HepG2 (cell line): ENCODE data around the gene SREK1. TPM values are rescaled to one million over a fixed set of nuclear protein-coding genes. Genes with fewer than 3 reads are reported as not detected.

Source experiments
- AGO2 ChIP-seq: fragments of 200-400 bp; formaldehyde crosslinking; optimal IDR thresholded peaks from 2 replicates; pipeline ENCODE3; 2017; ENCODE audit warnings: mild to moderate bottlenecking, low read depth, low read length, moderate library complexity
- AHR ChIP-seq: IDR thresholded peaks from 2 replicates; pipeline ENCODE4 v1.6.1; 2018; ENCODE audit warnings: missing genetic modification reagents, missing compliant biosample characterization
- ARNT ChIP-seq: fragments of 450-650 bp; IDR thresholded peaks from 2 replicates; pipeline ENCODE4 v1.6.1; 2017
- EHMT2 ChIP-seq: fragments of 200-600 bp; sonication (generic); IDR thresholded peaks from 2 replicates; pipeline ENCODE4 v1.7.0; 2017; ENCODE audit warnings: antibody characterized with exemption, low read depth, low read length, borderline replicate concordance
- KDM1A ChIP-seq: IDR thresholded peaks from 2 replicates; pipeline ENCODE4 v1.6.1; 2016; ENCODE audit warnings: missing compliant biosample characterization
- KDM5B ChIP-seq: sonication (generic); formaldehyde crosslinking; IDR thresholded peaks from 2 replicates; pipeline ENCODE4 v1.4.0; 2020; ENCODE audit warnings: missing genetic modification reagents, mild to moderate bottlenecking, borderline replicate concordance
- KLF11 ChIP-seq: IDR thresholded peaks from 2 replicates; pipeline ENCODE4 v1.6.1; 2016; ENCODE audit warnings: missing compliant biosample characterization
- MEIS2 ChIP-seq: sonication (generic); formaldehyde crosslinking; IDR thresholded peaks from 2 replicates; pipeline ENCODE4 v1.9.0; 2021; ENCODE audit warnings: mild to moderate bottlenecking, missing genetic modification reagents
- NBN ChIP-seq: fragments of 450-650 bp; conservative IDR thresholded peaks from 2 replicates; pipeline ENCODE4 v1.6.1; 2017
- NFIB ChIP-seq: sonication (generic); formaldehyde crosslinking; IDR thresholded peaks from 2 replicates; pipeline ENCODE4 v1.9.0; 2021; ENCODE audit warnings: missing genetic modification reagents, mild to moderate bottlenecking, borderline replicate concordance
- NONO ChIP-seq, 2 experiments: fragments of 450-650 bp in 1 of 2; sonication (generic) in 1 of 2; formaldehyde crosslinking in 1 of 2; IDR thresholded peaks in 1 of 2; conservative IDR thresholded peaks in 1 of 2; 2 replicates each; pipeline versions ENCODE4 v1.6.1 to v1.8.0; 2017 to 2022; ENCODE audit warnings: mild to moderate bottlenecking in 1 of 2, missing genetic modification reagents in 1 of 2, moderate library complexity in 1 of 2
- RXRA ChIP-seq: sonication (generic); formaldehyde crosslinking; IDR thresholded peaks from 2 replicates; pipeline ENCODE4 v1.5.1; 2020; ENCODE audit warnings: missing genetic modification reagents
- ZMYM3 ChIP-seq: sonication (generic); formaldehyde crosslinking; IDR thresholded peaks from 2 replicates; pipeline ENCODE4 v1.5.1; 2020; ENCODE audit warnings: mild to moderate bottlenecking, missing genetic modification reagents
- ZNF225 ChIP-seq: sonication (generic); formaldehyde crosslinking; IDR thresholded peaks from 2 replicates; pipeline ENCODE4 v1.4.0; 2020; ENCODE audit warnings: mild to moderate bottlenecking, missing genetic modification reagents
- ZNF282 ChIP-seq: fragments of 450-650 bp; IDR thresholded peaks from 2 replicates; pipeline ENCODE4 v1.6.1; 2018; ENCODE audit not compliant: partially characterized antibody
- polyA plus RNA-seq, 8 experiments: library from polyadenylated mRNA; depleted of rRNA in 3 of 8; stranded (reverse) in 7 of 8; unstranded in 1 of 8; fragments of >200 nt; fragmentation: Illumina TruSeq in 4 of 8; extraction: Trizol in 4 of 8; gene quantifications; 2 replicates each; pipeline versions ENCODE4 v1.2.1 to v1.2.3, GENCODE V29; 2011 to 2016; ENCODE audit warnings: low read depth in 4 of 8, missing spikeins in 1 of 8, mixed read lengths in 1 of 8; ENCODE audit not compliant: insufficient read depth in 1 of 8
- total RNA-seq, 5 experiments: library from RNA; depleted of rRNA; stranded (reverse); fragments of >200 nt; fragmentation: Illumina TruSeq; extraction: Trizol; gene quantifications; 2 replicates each; pipeline ENCODE4 v1.2.3, GENCODE V29; 2016; ENCODE audit warnings: low read depth in 1 of 5
- TF ChIP-seq, protein P1 (sequence below): sonication (generic); formaldehyde crosslinking; IDR thresholded peaks from 2 replicates; pipeline ENCODE4 v1.5.0; 2020; ENCODE audit warnings: mild to moderate bottlenecking, missing genetic modification reagents, borderline replicate concordance
- TF ChIP-seq, protein P2 (sequence below): sonication (generic); formaldehyde crosslinking; IDR thresholded peaks from 2 replicates; pipeline ENCODE4 v1.4.0; 2020; ENCODE audit warnings: mild to moderate bottlenecking, missing genetic modification reagents
- TF ChIP-seq, protein P3 (sequence below): IDR thresholded peaks from 2 replicates; pipeline ENCODE4 v1.6.1; 2012; ENCODE audit warnings: inconsistent platforms
- TF ChIP-seq, protein P4 (sequence below): sonication (generic); formaldehyde crosslinking; IDR thresholded peaks from 2 replicates; pipeline ENCODE4 v1.5.1; 2020; ENCODE audit warnings: missing genetic modification reagents, mild to moderate bottlenecking, borderline replicate concordance

Gene SREK1
- total and polyA plus RNA-seq, 2 of the 13 experiments (the other 11 are each of a cell fraction or from before 2014, with no cell fraction given), result 60.6 to 90.9 TPM

DNA sequence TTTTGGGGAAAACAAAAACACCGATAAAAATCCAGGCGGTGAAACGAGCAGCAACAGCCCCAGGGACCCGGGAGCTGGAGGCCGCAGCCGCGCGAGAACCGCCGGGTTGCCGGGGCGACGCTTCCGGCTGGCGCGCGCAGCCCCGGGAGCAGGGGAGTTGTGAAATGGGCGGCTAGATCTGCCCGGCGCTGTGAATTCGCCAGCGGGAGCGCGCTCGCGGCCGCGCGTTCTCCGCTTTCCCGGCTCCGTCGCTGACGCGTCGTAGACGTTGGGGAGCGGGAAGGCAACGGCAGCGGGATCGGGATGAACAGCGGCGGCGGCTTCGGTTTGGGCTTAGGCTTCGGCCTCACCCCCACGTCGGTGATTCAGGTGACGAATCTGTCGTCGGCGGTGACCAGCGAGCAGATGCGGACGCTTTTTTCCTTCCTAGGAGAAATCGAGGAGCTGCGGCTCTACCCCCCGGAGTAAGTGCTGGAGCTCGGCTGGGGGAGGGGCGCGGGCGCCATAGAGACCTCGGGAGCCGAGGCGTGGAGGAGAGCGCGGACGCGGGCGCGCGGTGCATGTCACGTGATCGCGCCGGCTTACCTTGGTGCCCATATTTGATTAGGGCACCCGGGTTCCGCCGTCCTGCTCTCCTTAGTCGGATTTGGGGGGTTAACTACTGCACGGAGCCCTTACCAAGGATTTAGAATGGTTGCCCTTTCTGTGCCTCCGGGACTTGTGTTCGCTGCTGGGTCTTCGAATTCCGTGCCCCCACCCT lies at the start of gene SREK1 (continued):
- TF ChIP-seq, protein P1, sequence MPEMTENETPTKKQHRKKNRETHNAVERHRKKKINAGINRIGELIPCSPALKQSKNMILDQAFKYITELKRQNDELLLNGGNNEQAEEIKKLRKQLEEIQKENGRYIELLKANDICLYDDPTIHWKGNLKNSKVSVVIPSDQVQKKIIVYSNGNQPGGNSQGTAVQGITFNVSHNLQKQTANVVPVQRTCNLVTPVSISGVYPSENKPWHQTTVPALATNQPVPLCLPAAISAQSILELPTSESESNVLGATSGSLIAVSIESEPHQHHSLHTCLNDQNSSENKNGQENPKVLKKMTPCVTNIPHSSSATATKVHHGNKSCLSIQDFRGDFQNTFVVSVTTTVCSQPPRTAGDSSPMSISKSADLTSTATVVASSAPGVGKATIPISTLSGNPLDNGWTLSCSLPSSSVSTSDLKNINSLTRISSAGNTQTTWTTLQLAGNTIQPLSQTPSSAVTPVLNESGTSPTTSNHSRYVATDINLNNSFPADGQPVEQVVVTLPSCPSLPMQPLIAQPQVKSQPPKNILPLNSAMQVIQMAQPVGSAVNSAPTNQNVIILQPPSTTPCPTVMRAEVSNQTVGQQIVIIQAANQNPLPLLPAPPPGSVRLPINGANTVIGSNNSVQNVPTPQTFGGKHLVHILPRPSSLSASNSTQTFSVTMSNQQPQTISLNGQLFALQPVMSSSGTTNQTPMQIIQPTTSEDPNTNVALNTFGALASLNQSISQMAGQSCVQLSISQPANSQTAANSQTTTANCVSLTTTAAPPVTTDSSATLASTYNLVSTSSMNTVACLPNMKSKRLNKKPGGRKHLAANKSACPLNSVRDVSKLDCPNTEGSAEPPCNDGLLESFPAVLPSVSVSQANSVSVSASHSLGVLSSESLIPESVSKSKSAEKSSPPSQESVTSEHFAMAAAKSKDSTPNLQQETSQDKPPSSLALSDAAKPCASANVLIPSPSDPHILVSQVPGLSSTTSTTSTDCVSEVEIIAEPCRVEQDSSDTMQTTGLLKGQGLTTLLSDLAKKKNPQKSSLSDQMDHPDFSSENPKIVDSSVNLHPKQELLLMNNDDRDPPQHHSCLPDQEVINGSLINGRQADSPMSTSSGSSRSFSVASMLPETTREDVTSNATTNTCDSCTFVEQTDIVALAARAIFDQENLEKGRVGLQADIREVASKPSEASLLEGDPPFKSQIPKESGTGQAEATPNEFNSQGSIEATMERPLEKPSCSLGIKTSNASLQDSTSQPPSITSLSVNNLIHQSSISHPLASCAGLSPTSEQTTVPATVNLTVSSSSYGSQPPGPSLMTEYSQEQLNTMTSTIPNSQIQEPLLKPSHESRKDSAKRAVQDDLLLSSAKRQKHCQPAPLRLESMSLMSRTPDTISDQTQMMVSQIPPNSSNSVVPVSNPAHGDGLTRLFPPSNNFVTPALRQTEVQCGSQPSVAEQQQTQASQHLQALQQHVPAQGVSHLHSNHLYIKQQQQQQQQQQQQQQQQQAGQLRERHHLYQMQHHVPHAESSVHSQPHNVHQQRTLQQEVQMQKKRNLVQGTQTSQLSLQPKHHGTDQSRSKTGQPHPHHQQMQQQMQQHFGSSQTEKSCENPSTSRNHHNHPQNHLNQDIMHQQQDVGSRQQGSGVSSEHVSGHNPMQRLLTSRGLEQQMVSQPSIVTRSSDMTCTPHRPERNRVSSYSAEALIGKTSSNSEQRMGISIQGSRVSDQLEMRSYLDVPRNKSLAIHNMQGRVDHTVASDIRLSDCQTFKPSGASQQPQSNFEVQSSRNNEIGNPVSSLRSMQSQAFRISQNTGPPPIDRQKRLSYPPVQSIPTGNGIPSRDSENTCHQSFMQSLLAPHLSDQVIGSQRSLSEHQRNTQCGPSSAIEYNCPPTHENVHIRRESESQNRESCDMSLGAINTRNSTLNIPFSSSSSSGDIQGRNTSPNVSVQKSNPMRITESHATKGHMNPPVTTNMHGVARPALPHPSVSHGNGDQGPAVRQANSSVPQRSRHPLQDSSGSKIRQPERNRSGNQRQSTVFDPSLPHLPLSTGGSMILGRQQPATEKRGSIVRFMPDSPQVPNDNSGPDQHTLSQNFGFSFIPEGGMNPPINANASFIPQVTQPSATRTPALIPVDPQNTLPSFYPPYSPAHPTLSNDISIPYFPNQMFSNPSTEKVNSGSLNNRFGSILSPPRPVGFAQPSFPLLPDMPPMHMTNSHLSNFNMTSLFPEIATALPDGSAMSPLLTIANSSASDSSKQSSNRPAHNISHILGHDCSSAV (CRISPR knock-in tag), result no peak
- TF ChIP-seq EHMT2 (no peak), ZNF225 (peak; percentile 75; the same call in 1 of the 2 replicates), AGO2 (peak; percentile 90), ZMYM3 (no peak), AHR (peak; percentile 50; the same call in 1 of the 2 replicates), NBN (no peak), KDM1A (CRISPR knock-in tag) (no peak), MEIS2 (CRISPR knock-in tag) (peak; percentile 93), KDM5B (CRISPR knock-in tag) (peak; percentile 92), ARNT (no peak), ZNF282 (no peak), NFIB (CRISPR knock-in tag) (no peak), RXRA (CRISPR knock-in tag) (no peak; the same call in 1 of the 2 replicates), NONO (IDR thresholded peaks at IDR 0.05) (no peak), NONO (CRISPR knock-in tag; conservative IDR thresholded peaks at IDR 0.05) (peak; percentile 84), KLF11 (CRISPR knock-in tag) (no peak)
- TF ChIP-seq, protein P2, sequence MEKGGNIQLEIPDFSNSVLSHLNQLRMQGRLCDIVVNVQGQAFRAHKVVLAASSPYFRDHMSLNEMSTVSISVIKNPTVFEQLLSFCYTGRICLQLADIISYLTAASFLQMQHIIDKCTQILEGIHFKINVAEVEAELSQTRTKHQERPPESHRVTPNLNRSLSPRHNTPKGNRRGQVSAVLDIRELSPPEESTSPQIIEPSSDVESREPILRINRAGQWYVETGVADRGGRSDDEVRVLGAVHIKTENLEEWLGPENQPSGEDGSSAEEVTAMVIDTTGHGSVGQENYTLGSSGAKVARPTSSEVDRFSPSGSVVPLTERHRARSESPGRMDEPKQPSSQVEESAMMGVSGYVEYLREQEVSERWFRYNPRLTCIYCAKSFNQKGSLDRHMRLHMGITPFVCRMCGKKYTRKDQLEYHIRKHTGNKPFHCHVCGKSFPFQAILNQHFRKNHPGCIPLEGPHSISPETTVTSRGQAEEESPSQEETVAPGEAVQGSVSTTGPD (CRISPR knock-in tag), result 0 out of 2 replicates have a peak, but pooled peaks have one; percentile 57
- TF ChIP-seq, protein P3, sequence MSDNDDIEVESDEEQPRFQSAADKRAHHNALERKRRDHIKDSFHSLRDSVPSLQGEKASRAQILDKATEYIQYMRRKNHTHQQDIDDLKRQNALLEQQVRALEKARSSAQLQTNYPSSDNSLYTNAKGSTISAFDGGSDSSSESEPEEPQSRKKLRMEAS, result peak; percentile 80
- TF ChIP-seq, protein P4, sequence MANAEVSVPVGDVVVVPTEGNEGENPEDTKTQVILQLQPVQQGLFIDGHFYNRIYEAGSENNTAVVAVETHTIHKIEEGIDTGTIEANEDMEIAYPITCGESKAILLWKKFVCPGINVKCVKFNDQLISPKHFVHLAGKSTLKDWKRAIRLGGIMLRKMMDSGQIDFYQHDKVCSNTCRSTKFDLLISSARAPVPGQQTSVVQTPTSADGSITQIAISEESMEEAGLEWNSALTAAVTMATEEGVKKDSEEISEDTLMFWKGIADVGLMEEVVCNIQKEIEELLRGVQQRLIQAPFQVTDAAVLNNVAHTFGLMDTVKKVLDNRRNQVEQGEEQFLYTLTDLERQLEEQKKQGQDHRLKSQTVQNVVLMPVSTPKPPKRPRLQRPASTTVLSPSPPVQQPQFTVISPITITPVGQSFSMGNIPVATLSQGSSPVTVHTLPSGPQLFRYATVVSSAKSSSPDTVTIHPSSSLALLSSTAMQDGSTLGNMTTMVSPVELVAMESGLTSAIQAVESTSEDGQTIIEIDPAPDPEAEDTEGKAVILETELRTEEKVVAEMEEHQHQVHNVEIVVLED (CRISPR knock-in tag), result peak; percentile 87
